Measurements from ENCODE around the gene FSTL4.

Gene FSTL4

GRCh38 chr5:133612249-133612860, at the start of gene FSTL4:
FSTL4 (minus strand) TSS chr5:133612541.
- peak; percentile 81 for DNase-seq

GRCh38 chr5:133661389-133661788, 49.0 kb upstream of the FSTL4 start:
- no peak for DNase-seq

- DNase-seq: no peak
These were observed 46.0 kb upstream of the FSTL4 start for GRCh38 chr5:133658327-133658726.

- DNase-seq: no peak
These were observed 44.7 kb upstream of the FSTL4 start for GRCh38 chr5:133657036-133657435.

GRCh38 chr5:133655966-133656365, 43.6 kb upstream of the FSTL4 start:
- DNase-seq: no peak

- no peak for DNase-seq
These were observed 41.4 kb upstream of the FSTL4 start for GRCh38 chr5:133653760-133654049.

GRCh38 chr5:133652951-133653759, 40.8 kb upstream of the FSTL4 start:
- no peak for DNase-seq

GRCh38 chr5:133644000-133644865, 31.9 kb upstream of the FSTL4 start:
- no peak for DNase-seq

- DNase-seq: no peak
These were observed 31.0 kb upstream of the FSTL4 start for GRCh38 chr5:133643365-133643764.

- DNase-seq: no peak
These were observed 29.9 kb upstream of the FSTL4 start for GRCh38 chr5:133642153-133642722.

GRCh38 chr5:133641683-133642082, 29.3 kb upstream of the FSTL4 start:
- DNase-seq: no peak

GRCh38 chr5:133639850-133640528, 27.6 kb upstream of the FSTL4 start:
- peak; percentile 1 for DNase-seq

- DNase-seq: no peak
These were observed 26.1 kb upstream of the FSTL4 start for GRCh38 chr5:133638436-133638835.

- DNase-seq: no peak
These were observed 24.9 kb upstream of the FSTL4 start for GRCh38 chr5:133637206-133637605.

GRCh38 chr5:133635051-133635450, 22.7 kb upstream of the FSTL4 start:
- DNase-seq: no peak

GRCh38 chr5:133627180-133627579, 14.8 kb upstream of the FSTL4 start:
- DNase-seq: no peak

GRCh38 chr5:133624316-133624715, 12.0 kb upstream of the FSTL4 start:
- DNase-seq: no peak

- no peak for DNase-seq
These were observed 5.8 kb upstream of the FSTL4 start for GRCh38 chr5:133618141-133618540.

GRCh38 chr5:133613743-133614142, 1.4 kb upstream of the FSTL4 start:
- no peak for DNase-seq

- no peak for DNase-seq
These were observed 843 bp upstream of the FSTL4 start for GRCh38 chr5:133613184-133613583.

GRCh38 chr5:133611357-133612248, 738 bp downstream of the FSTL4 start:
- DNase-seq: peak; percentile 34

All from NCI-H345 (cell line).